RWPE1 (cell line): Measurements from ENCODE around the gene S1PR1.

Source experiments
- CTCF ChIA-PET: fragments of 350-600 bp; sonication (Branson Sonifier 250); formaldehyde crosslinking; extraction: SDS; loops from one replicate; lab custom pipeline; 2021; lab: Yijun Ruan, JAX
- POLR2A ChIA-PET: fragments of 400-600 bp; formaldehyde crosslinking; extraction: SDS; loops from one replicate; lab custom pipeline; 2020; ENCODE audit warnings: antibody characterized with exemption; ENCODE audit not compliant: low non-redundant PET; lab: Yijun Ruan, JAX
- DNase-seq: peaks from one replicate; pipeline ENCODE4 v3.0.0; 2012; ENCODE audit warnings: low spot score
- H3K27ac ChIP-seq: fragments of 450-650 bp; 2 replicates; pipeline ENCODE4 v1.5.1; 2017
- TF ChIP-seq, protein P1 (sequence below): fragments of 450-650 bp; conservative IDR thresholded peaks from 2 replicates; pipeline ENCODE4 v1.5.1; 2017; ENCODE audit warnings: low read depth, mild to moderate bottlenecking

Gene S1PR1

DNA sequence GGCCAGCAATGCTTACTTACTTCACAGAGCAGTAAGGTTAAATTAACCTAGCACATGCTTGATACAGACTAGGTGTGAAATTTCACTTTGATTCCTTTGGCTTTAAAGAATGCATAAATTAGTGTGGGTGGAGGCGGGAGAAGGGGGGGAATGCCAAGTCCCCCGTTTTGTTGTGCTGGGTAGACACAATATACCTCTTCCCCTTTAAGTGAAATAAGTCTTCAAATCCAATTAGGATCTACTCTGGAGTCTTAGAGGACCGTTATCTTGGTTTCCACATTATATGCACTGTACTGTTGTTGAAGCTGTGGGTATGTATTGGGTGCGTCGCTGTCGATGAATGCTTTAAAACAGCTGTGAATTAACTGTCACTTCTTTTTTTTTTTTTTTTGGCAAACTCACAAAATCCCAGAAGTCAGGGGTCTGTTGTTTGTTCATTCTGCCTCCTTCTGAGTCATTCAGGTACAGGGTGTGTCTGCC lies 1.6 kb upstream of the S1PR1 start:
- TF ChIP-seq, protein P1, sequence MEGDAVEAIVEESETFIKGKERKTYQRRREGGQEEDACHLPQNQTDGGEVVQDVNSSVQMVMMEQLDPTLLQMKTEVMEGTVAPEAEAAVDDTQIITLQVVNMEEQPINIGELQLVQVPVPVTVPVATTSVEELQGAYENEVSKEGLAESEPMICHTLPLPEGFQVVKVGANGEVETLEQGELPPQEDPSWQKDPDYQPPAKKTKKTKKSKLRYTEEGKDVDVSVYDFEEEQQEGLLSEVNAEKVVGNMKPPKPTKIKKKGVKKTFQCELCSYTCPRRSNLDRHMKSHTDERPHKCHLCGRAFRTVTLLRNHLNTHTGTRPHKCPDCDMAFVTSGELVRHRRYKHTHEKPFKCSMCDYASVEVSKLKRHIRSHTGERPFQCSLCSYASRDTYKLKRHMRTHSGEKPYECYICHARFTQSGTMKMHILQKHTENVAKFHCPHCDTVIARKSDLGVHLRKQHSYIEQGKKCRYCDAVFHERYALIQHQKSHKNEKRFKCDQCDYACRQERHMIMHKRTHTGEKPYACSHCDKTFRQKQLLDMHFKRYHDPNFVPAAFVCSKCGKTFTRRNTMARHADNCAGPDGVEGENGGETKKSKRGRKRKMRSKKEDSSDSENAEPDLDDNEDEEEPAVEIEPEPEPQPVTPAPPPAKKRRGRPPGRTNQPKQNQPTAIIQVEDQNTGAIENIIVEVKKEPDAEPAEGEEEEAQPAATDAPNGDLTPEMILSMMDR: no peak
- DNase-seq: peak; percentile 52
- CTCF ChIA-PET: interaction anchor here (0.6 to 2.3 kb wide), 2 partner anchors 53 to 210 kb away, joined by 3 to 11 read pairs; partner anchors contain the start of gene DPH5

DNA sequence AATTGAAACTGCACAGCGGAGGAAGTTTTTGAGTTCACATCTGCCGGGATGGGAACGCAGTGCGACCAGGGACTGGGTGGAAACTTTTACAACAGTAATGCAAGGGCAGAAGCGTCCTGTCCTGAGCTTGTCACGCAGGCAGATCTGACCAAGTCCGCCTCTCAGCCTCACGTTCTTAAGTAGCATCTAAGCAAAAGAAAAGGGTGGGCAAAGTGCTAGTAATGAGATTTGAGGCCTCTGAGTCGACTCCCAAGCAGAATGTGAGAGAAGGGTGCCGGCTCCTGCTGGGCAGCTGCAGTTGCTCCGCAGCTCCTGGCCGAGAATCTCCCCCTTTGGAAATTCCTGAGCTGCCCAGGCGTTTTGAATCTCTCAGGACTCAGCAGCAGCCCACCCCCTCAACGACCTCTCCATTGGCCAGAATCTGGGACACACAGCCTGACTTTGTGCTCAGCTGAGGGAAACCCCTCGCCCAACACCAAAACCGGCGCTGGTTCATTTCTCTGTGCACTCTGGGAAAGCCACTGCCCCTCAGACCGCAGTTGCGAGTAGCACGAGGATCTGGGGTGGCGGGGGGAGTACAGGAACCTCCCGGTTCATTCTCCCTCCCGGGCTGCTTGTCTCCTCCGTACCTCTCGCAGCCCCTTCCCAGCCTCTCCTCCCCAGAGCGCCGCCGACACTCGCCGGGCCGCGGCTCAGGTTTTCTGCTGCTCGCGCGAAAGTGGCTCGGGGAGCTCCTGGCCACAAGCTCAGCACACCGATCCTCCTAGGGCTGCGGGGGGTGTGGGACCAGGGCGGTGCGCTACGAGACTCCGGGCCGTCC lies 913 bp upstream of the S1PR1 start:
- DNase-seq: peak; percentile 20
- CTCF ChIA-PET: interaction anchor here (0.5 to 2.3 kb wide), 3 partner anchors 10 to 52 kb away, joined by 3 to 11 read pairs (median 4); no protein-coding TSS in a partner anchor
- TF ChIP-seq, protein P1: no peak
- POLR2A ChIA-PET: no interaction called here
- H3K27ac ChIP-seq: peak overlapping the region; percentile 73

More for the DNA sequence above, 1.6 kb upstream of the S1PR1 start:
- POLR2A ChIA-PET: no interaction called here
- H3K27ac ChIP-seq: peak overlapping the region; percentile 73

DNA sequence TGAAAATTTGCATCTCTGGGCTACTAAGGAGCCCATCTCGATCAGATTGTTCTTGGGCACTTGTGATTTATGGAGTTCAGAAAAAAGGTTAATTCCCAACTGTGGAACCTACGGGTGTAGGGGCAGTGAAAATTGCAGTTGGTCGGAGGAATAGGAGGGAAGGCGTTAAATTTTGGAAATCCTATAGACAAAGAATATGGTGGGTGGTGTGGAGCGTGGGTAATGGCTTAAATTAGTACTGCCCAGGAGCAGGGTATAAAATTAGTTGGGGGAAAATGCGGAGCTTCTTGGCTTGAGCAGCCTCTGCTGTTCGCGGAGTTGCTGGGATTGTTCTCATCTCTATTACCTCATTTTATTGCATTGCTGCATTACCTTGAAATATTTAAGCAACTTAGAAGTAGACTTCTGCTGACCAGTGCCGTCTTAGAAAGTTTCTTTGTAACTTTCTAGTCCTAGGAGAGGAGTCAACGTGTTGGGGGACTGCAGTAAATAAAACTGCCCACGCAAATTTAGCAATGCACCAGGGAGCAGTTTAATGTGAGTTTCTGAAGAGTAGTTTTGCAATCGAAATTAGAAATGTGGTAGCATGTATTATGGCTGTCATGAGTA lies 514 bp downstream of the S1PR1 start:
- no peak overlapping the region; the same call in 1 of the 2 replicates for H3K27ac ChIP-seq
- CTCF ChIA-PET: interaction anchor here (0.8 to 1.0 kb wide), 2 partner anchors 10 to 253 kb away, joined by 3 read pairs; no protein-coding TSS in a partner anchor
- POLR2A ChIA-PET: no interaction called here
- TF ChIP-seq, protein P1: no peak
- peak; percentile 25 for DNase-seq

DNA sequence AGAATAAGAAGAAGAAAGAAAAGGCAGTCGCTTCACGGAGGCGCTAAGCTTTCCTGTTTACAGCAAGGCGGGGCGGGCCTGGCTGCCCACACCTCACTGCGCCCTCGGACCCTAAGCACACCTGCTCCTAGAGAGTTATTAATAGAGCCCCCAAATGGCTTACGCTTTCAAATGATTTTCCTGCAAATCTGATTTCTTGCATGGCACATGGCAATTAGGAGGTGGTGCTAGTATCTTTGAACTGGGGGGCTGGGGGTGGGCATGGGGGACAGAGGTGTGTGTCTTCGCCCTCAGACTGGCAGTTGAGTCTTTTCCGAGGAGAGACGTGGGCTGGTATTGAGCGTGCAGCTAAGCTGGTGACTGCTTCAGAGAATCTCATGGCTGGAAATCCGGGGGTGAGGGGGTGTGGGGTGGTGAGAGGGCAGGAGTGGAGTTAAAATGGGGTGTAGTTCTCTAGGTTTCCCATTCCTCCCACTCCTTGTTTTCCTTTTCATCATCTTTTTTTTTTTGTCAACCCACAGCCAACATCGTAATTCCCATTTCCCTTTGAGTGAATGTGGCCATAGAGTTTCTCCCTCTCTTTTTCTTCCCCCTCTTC lies 1.3 kb downstream of the S1PR1 start:
- TF ChIP-seq, protein P1: no peak
- DNase-seq: no peak
- no peak overlapping the region for H3K27ac ChIP-seq
- CTCF ChIA-PET: interaction anchor here (0.5 to 2.4 kb wide), 20 partner anchors 13 to 332 kb away, joined by 3 to 10 read pairs (median 4); no protein-coding TSS in a partner anchor
- POLR2A ChIA-PET: no interaction called here

DNA sequence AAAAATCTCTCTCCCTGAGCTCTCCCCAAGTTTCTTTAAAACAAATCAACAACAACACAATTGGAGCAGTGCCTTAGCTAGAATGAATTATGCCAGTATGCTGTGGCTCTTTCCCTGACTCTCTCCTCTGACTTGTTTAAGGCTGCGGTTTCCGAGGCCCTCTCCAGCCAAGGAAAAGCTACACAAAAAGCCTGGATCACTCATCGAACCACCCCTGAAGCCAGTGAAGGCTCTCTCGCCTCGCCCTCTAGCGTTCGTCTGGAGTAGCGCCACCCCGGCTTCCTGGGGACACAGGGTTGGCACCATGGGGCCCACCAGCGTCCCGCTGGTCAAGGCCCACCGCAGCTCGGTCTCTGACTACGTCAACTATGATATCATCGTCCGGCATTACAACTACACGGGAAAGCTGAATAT lies 1.9 kb downstream of the S1PR1 start:
- H3K27ac ChIP-seq: no peak overlapping the region
- TF ChIP-seq, protein P1: peak; percentile 94
- DNase-seq: peak; percentile 84
- ChIA-PET CTCF (interaction anchor here (0.5 to 2.4 kb wide), 23 partner anchors 12 to 1769 kb away, joined by 3 to 10 read pairs (median 4); no protein-coding TSS in a partner anchor), POLR2A (no interaction called here)
